ENCODE data around the gene UTP14C.

DNA sequence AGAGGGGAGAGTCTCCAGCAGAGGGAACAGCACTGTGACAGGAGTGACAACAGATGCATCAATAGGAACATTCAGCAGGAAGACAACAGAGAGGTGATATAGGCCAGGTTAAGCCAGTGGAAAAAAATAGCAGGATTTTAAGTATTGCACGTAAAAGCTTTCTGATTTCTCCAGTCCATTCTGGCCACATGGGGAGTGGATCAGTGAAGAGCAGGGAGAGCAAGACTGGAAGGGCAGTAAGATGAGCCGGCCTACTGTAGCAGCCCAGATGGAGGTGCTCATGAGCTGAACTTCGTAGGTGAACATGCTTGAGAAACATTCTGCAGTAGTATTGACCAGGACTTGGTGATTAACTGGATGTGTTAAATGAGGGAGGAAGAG lies 1.7 kb downstream of the UTP14C start:
- no peak for TF ChIP-seq POLR2A (IDR thresholded peaks at IDR 0.05)
- TF ChIP-seq, protein P1, sequence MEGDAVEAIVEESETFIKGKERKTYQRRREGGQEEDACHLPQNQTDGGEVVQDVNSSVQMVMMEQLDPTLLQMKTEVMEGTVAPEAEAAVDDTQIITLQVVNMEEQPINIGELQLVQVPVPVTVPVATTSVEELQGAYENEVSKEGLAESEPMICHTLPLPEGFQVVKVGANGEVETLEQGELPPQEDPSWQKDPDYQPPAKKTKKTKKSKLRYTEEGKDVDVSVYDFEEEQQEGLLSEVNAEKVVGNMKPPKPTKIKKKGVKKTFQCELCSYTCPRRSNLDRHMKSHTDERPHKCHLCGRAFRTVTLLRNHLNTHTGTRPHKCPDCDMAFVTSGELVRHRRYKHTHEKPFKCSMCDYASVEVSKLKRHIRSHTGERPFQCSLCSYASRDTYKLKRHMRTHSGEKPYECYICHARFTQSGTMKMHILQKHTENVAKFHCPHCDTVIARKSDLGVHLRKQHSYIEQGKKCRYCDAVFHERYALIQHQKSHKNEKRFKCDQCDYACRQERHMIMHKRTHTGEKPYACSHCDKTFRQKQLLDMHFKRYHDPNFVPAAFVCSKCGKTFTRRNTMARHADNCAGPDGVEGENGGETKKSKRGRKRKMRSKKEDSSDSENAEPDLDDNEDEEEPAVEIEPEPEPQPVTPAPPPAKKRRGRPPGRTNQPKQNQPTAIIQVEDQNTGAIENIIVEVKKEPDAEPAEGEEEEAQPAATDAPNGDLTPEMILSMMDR (IDR thresholded peaks at IDR 0.05) = no peak

Data from breast epithelium (tissue), 3 donors.